SW 1271 (cell line): Measurements from ENCODE around the gene HOXA4.
A peak's percentile ranks its signal among the peaks of the same experiment; 100 is the strongest.

ENCODE experiments used
- DNase-seq, 2 experiments: peaks; one replicate each; lab custom pipeline; 2025; lab: John Stamatoyannopoulos, UW

The HOXA4 gene

DNA sequence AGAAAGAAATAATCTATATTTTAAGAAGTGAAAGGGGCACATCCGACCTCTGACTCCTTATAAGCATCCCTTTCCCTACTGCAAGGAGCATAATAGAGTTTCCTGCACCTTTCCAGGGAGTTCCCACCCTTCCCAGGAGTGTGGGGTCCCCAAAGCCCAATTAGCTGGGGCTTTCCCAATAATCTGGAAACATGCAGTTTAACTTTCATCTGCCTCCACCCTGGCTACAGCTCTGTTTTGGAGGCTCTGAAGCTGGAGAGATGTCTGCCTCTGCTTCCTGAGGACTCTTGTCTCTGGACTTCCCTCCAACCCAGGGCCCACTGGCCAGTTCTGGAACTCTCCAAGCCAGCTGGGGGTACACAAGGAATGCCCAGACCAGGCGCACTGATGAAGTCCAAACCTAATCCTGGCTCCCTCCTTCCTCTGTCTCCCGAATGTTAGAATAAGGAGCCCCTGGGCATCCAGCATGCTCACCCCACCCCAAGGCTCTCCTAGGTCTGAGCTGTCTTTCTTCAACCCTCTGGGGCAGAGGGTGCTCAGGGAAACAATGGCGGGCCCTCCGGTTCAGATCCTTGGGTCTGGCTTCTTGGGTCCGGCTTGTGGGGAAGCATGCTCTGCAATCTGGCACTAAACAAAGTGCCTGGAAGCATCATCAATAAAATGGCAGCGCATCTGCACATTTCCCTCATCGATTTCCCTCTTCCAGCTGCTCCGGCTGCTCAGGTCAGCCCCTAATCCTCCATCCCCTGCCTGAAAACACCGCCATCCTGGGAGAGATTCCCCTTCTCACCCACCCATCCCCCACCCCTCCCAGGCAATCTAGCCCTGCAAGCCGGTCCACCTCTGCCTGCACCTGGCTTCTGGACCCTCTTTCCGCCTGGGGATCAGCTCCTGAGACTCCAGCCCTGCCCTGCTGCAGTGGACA is 13.3 kb downstream of the HOXA4 start:
- no peak for DNase-seq

DNA sequence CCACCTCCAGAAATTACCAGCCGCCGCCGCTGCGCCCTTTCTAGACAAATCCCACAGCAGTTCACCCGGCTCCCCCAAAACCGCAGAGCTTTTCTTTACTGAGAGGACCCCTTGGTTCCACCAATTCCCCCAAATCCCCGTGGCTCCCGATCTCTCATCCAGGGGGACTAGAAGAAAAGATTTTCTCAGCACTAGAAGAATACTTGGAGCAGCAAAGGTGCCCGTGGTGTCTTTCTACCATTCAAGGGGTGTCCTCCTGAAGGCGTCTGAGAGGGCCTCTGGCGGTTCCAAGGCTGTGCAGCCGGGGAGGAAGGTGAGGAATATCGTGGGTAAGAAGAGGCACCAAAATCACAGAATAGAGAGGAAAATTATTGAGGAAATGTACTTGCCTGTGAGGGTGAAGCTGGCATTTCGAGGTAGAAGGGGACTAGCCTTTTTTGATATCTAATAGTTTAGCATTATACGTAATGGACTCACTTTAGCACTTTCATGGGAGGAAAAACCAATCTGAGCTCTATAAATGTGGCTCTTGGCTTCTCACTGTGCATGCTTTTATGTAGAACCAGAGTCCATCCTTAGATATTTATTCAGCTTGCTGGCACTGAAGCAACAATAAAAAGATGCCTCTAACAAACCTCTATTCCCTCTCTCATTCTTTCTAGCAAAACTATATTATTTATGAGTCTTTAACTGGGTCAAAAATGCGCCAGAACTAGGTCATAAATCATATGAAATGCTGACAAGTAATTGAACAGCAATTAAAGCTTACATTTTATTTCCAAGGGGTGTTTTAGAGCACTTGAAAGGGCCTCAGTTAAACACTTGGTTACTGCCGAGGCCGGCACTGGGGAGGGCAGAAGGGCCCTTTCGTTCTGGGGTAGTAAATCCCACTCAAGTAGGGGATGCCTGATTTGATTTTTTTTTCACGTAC is 14.3 kb downstream of the HOXA4 start:
- no peak for DNase-seq

DNA sequence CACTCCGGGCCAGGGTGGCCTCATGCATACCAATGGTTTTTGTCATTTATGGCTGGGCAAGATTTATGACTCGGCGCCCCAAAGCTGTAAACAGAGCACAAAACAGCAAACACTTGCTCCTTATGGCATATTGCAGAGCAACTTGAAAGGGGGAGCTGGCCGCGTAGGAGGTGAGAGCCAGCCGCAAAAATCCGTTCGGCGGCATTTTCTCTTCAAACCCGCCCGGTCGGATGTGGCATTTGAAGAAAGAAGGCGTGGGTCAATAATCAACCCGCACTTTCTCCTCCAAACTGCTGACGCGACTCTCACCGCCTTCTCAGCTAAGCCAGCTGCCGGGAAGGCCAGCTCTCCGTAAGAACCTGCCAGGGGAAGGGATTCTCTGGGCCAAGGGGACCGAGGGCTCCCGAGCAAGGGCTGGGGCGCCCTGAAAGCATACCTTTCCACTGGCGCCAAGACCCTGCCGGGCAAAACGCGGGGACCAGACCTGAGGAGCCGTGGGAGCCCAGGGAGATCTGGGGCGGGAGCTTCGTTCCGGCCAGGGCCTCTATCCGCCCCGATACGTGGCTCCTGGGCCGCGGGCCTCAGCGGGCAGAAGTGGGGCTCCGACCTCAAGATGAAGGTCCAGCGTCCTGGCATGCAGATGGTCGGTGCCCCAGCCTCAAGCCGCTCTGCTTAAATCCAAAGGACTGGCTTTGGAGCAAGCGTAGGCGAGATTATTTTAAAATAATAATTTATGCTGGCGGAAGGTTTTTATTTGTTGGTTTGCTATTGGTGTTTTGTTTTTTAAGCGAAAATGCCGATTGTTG is 15.1 kb downstream of the HOXA4 start:
- no peak for DNase-seq

DNA sequence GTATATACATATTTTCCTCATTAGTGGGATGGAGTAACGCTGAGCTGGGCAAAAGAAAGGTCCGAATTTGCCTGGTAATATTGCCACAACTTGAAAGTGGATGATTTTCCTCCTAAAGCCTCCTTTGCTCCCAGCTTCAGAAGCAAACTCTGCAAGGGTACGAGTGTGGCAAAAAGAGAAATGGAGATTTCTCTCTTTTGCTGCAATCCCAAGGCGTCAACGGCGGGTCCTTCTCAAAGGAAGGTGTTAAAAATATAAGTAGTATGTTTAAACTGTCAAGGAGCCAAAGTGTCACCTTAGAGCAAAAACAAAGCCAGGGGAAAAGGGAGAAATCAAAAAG is 15.7 kb downstream of the HOXA4 start:
- DNase-seq, result no peak

DNA sequence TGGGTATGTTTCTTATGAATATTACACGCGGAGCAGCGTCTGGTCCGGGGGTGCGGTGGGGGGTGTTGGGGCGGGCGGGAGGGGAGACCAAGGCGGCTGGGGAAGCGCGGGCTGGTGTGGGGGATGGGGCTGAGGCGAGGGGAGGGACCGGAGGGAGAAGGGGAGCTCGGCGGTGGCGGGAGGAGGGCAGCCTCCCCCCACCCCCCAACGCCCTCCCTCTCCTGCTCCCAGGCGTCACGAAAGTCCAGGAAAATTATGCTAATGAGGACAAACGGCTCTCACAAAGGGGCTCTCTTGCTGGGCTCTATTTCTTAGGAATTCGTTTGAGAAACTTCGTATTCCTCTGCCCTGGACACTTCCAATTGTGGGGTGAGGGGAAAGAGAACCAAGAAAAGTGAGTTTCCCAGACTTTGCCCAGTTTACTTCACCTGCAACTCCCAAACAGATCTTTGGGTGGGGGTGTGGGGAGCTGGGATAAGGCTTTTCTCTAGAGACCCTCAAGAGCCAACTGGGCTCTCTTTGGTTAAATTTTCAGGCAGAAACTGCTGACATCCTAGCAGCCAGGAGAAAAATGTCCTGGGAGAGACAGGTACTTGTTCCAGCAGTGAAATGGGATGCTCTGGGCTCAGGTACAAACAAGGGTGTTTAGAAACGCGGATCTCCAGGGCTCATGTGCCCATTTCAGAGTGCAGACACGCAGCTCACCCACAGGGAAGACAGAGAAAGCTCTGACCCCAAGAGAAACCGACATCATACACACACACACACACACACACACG is 16.4 kb downstream of the HOXA4 start:
- peak in 1 of 2 experiments; percentile 43 for DNase-seq

DNA sequence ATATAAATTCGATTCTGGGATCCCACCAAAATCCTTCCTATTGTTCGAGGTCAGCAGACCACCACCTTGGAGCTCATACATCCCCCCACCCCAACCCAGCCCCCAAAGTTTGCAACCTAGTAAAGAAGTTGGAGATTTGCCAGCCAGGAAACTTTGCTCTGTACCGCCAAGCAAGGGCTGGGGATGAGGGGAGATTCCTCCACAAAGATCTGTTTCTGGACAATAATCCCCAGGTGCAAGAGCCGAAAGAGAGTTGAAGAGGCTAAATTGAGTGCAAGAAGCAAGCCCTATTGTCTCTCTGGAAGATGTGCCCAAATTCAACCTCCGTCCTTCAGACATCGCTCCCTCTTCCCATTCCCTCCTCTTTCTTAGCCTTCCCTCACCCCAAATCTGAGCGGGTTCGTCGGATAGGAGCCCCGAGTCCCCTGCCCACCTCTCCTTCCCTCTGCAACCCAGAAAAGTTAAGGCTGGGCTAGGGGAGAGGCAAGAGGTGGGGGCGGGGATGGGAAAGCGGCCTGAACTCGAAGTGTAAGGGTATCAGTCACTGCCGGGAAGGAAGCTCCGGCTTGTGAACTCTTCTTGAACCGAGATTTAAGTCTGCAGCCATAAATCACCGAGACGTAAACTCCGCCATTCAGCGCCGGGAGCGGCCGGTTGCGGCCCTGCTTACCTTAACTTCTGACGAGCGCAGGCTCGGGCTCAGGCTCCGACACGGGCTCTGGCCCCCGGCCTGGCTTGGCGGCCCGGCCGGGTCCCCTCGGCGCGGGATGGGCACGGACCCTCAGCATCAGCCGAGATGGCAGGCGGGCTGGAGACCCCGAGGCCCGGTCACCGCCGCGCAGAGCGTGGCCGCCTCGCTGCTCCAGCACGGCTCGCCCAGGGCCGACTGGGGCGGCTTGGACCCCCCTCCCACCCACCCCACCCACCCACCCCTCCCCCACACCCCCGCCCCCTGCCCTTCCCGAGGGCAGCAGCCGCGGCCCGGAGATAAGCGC is 17.3 kb downstream of the HOXA4 start:
- DNase-seq, result peak in 1 of 2 experiments; percentile 41

DNA sequence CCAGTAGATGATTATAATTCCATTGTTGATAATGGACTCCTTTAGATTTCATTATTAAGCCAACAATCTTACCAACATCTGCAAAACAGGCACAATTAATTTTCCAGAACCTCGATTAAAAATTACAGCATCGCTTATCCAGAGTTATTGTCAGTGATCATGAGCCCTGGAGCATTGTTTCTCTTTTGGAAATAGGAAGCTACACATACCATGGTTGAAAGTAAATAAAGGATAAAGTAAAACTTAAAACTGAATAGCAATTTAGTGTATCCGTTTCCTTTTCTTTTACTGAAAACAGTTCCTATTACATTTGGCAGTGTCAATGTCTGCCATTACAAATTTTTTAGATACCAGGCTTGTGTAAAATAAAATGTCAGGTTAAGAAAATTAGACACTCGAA is 18.2 kb downstream of the HOXA4 start:
- DNase-seq, result no peak

DNA sequence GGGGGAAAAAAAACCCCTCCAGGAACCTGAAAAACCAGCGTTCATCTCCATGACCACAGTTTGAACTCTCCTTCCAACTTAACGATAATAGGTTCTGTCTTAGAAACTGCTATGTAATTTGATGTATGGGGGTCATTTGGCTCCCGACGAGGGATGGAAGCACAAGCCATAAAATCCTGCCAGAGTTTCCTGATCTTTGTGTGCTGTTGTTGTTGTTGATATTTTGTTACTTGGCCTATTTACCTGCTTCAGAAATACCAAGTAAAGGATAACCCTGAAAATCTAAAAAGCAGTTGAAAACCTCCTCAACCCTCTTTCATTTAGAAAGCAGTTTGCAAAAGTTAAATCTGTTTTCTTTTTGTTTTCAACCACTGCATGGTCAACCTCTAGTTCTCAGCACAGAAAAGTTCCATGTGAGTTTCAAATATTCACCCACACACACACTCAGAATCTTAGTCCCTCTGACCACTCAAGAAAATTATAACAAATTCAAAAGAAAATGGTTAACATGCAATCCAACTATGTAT is 18.7 kb downstream of the HOXA4 start:
- no peak for DNase-seq

DNA sequence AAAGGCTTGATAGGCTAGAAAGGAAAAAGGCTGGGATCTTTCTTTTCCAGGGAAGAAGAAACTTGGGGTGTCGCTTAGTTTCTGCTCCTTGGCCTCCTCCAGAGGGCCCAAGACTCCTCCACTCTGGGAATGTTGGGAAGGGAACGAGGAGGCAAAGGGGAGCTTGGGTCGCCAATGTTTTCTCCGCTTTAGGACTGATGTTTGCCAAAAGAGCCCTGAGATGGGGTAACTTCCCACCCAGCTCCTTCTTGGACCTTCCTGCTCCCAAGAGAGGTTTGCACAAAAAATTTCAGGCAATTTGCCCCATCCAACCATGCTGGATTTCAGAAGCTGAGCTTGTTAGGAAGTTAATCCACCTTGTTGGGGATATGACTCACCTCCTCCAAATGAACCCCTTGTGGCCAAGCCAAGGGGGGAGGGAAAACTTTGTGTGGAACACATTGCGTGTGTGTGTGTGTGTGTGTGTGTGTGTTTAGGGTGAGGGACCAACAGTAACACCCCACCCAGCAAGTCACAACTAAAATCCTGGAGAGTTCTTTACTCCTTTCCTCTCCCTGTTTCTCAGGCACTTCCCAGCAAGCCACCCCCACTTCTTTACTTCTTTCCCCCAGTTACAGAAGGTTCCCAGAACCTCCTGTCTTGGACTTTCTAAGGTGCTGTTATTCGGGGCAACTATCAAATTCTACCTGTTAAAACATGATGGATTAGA is 19.4 kb downstream of the HOXA4 start:
- DNase-seq, result peak in 1 of 2 experiments; percentile 36

DNA sequence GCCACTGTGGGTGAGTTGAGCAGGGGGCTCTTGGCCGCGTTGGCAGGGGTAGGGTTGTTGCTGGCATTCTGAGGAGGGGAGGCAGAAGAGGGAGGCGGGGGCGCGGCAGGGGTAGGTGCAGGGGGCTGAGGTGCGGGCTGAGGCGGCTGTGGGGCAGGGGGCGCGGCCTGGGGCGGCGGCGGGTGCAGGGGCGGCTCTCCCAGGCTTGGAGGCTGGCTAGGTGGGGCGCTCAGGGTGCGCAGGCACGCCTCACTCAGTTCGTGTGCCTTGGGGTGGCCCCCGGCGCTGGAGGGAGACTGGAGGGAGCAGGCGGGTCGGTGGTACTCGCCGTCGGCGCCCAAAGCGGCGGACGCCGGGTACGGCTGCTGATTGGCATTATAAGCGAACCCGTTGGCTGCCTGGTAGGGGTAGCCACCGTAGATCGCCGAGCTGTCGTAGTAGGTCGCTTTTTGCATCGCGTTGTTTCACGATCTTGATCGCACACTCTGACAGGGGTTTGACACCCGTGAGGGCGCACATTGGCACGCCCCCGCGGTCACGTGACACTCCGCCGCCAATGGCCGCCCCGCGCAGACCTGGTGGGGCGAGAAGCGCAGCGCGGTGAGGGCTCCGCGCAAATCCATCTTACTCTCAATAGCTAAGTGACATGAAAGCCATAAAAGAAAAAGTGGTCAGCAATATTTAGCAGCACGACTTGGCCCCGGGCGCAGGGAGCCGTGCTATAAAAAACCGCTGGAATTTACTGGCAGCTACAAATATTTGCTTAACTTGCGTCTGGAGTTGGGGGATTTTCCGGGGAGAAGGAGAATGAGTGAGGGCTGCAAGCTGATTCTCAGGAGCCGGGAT is 20.1 kb downstream of the HOXA4 start:
- peak in 1 of 2 experiments; percentile 28 for DNase-seq

DNA sequence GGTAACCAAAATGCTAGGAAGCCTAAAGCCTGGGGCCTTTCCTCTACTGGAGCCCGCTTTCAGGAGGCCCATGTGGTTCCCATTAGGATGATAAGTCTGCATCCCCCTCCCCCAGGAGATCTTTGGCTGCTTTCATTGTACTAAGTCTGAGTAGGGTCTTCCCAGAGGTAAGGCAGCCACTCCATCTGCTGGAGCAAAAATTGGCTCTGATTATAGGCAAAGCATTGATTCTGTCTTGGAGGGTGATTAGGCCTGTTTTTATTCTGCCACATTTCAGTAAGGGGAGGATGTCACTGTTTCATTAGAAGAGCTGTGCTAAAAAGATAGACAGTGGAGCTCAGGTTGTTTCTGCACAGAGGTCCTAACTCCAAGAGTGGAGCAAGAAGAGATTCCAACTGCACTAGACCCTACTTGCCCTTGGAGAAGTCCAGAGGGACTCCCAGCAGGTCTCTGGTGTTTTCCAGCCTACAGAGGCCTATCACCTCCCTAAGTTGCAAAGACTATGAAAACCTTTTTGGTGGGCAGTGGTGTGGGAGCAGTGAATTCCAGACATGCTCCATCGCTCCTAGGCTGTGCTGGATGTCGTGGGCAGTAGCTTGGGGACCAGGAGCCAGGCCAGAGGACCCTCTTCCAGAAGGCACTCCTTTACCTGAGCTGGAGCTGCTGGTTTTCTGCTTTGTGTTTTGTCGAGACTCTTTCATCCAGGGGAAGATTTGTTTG is 20.9 kb downstream of the HOXA4 start:
- DNase-seq, result no peak

DNA sequence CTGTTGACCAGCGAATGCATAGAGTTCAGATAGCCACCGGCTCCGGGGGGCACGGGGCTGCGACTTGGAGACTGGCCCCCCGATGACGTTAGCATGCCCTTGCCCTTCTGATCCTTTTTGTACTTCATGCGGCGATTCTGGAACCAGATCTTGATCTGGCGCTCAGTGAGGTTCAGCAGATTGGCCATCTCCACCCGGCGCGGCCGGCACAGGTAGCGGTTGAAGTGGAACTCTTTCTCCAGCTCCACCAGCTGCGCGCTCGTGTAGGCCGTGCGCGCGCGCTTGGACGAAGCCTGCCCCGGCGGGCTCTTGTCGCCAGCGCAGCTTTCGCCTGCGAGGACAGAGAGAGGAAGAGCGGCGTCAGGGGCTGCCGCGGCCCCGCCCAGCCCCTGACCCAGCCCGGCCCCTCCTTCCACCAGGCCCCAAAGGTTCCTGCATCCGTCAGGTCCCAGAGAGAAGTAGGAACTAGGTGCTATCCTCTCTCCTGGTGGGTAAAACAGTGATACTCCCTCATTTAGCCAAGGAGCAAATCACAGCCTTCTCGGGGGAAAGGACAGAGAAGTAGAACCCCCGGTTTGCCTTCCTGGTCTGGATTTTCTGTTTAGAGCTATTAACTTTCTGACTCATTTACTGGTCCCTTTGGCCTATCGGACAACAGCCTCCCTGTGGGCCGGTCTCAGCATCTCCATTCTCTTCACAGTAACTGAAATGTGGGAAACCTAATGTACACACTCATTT is 22.0 kb downstream of the HOXA4 start:
- DNase-seq, result no peak

DNA sequence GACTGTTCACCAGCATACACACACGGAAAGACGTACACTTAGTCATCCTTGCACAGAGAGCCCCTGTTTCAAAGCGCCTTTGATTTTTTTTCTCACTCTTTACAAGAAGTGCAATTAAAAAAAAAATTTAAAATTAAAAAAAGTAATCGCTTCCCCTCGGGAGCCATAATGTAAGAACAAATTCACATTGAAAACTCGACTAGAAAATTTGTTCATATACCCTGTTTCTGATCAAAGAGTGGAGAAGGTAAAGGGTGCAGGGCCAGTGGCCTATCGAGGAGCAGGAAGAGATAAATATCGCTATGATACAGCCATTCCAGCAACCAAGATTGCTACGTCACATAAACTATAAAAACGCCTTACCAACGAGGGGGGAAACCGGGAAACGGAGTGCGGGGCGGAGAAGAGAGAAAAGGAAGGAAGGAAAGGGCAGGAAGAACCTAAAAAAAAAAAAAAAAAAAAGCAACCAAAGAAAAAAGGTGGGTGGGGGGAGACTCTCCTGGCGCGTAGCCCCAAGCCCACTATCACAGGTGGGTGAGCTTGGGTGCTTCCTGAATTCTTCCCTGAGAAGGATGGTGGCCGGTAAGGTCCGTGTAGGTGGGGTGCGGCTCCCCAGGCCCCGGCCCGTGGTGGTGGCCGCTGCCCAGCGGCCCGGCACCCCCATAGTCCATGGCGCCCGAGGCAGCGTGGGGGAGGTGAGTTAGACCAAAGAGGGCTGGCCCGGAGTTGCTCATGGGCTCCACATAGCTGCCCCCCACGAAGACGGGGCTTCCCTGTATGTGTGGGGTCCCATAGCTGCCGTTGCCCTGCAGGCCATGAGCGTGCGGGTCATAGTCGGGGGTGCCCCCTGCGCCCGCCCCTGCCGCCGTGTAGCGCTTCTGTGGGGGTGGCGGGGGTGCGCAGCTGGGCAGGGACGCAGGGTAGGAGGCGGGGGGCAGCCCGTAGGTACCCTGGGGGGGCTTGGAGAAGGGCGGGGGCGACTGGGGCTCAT is 22.9 kb downstream of the HOXA4 start:
- no peak for DNase-seq

DNA sequence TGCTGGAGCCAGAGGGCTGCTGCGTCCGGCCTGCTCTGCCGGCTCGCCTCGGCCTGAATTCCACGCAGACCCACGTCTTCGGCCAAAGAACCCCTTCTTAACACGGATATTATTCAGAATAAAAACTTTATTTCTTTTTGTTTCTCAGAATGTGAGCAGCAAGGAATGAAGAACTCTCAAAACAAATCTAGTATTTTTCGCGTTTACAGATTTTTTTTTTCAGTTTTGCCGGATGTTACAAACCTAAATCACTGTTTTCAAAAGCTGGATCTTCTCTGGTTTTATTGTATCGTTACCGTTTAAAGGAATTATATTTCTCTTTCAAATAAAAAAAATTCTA is 23.7 kb downstream of the HOXA4 start:
- DNase-seq, result no peak

DNA sequence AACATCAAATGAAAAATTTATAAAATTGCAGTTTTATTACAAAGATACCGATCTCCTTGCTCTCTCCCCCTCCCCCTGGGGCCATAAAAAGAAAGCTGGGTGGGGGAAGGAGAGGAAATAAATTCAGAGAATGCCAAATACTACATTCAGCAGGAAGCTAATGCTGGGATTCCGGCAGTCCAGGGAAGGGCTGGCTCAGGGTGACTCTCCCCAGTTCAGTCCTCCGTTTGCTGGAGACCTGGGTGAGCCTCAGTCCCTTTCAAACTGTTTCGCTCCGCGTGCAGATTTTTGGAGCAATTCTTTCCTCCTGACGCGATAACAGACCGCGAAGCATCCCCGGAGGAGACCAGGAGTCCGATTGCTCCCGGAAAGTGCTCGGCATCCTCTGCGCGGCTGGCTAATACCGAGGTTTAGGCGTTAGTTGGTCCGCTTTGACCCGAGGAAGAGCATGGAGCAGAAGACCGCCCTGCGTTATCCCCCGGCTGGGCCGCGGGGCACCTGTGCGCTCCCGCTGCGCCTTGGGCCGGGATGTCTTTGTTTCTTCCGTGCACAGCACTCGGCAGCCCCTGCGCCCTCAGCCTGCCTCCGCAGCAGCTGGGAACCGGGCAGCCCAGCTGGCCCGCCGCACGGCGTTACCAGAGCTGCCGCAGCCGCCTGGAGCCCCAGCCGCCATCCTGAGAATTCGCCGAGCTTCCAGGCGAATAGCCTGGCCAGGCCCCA is 24.2 kb downstream of the HOXA4 start:
- no peak for DNase-seq
